Measurements from ENCODE around the gene PARL.

Gene PARL, protein sequence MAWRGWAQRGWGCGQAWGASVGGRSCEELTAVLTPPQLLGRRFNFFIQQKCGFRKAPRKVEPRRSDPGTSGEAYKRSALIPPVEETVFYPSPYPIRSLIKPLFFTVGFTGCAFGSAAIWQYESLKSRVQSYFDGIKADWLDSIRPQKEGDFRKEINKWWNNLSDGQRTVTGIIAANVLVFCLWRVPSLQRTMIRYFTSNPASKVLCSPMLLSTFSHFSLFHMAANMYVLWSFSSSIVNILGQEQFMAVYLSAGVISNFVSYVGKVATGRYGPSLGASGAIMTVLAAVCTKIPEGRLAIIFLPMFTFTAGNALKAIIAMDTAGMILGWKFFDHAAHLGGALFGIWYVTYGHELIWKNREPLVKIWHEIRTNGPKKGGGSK

DNA sequence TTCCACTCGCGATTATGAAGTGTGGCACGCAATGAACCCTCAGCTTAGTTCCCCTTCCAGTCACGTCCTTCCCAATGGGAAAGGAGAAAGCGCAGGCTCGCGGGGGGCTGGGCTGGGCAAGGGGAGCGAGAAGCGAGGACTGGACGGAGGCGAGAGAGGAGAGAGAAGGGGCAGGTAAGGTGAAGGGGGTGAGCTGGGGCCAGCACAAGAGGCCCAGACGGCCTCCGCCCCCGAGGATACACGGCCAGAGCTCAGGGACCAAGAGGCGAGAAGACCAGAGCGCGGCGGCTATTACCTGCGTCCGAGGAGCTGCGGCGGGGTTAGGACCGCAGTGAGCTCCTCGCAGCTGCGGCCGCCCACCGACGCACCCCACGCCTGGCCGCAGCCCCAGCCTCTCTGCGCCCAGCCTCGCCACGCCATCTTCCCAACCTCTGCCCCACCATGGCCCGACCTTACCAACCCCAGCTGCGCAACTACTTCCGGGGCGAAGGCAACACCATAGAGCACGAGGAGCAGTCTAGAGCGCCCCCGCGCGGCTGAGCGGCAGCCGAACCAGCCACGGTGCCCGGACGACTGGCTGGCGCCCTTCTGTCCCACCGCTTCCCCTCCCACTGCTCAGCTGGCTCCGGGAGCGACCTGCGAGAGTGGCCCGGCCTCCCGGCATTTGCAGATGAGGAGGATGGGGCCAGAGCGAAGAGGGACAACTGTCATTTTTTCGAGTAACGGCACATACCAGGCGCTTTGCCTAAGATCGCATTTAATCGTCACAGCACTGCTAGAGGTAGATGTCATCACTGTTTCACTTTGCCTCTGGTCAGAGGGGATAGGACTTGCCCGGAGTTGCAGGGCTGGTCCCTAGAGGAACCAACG, at the start of gene PARL:
Gene PARL (minus strand): TSS at position 454 of the 870 bp plus-strand sequence. CDS start 34 bp downstream, at position 420.
- peak; percentile 99 for DNase-seq

DNA sequence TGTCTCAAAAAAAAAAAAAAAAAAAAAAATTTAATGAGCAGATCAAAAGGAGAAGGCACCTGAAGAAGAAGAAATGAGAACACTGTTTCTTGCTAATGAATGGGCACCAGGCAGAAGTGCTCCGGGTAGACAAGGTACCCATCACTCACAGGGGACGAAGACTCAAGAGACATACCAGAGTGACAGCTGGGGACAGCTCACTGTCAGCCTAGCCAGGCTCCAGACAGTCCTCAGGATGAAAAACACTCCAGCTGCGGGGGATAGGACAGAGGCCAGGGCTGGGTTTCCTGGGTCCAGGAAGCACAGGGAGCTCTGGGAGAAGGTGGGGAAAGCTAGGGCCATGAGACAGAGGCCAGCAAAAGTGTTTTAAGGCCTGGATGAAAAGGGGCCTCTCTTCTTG, 48.5 kb upstream of the PARL start:
- DNase-seq = no peak

GRCh38 chr3:183931881-183932280, 47.2 kb upstream of the PARL start:
- DNase-seq = no peak

DNA sequence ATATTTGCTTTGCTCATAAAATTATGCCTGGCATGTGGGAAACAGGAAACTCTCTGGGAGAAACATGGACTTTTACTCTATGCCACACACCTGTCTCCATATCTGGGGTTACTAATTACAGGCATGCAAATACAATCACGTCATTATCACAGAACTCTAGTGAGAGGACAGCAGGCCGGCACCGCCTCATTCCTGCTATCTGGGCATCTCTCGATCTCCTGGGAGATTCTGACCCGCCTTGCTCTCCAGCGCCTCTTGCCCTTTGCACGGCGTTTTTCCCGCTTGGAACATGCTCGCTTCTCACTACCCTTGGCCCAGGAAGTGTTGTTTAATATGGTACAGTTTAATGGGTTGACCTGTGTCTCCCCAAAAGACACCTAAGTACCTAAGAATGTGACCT, 45.4 kb upstream of the PARL start:
- no peak for DNase-seq

- no peak for DNase-seq
Measured at GRCh38 chr3:183927059-183927458, 42.4 kb upstream of the PARL start.

DNA sequence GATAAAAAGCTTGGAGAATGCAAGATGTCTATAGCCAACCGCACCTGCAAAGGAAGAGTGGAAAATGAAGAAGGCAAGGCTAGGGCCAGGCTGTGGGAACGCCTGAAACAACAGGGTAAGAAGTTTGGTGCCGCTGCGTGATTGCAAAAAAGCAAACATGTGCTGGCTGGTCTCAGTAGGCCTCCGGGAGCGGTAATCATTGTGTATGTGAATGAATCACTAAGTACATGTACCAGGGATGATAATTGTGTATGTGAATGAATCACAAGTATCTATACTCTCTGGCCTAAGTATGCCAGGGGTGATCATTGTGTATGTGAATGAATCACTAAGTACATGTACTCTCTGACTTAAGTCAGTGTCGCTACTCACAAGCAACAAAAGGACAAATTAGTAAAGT, 40.3 kb upstream of the PARL start:
- no peak for DNase-seq

DNA sequence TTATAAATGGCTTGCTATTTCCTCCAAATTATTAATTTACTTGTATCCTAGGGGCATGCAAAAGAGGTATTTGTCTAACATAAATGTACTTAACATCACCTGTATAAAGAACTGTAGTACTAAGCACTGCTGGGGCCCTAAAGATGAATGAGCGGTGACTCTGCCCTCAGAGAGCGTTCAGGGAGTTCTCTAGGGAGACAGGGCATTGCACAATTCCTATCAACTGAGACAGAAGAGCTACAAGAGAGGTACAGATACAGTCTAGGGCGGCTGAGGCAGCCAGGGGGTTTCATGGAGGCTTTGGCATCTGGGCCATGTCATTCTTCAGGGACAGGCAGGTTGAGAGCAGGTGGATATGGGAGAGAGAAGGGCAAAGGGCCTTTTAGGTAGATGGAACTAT, 39.9 kb upstream of the PARL start:
- DNase-seq = no peak

GRCh38 chr3:183922421-183922820, 37.7 kb upstream of the PARL start:
- no peak for DNase-seq

DNA sequence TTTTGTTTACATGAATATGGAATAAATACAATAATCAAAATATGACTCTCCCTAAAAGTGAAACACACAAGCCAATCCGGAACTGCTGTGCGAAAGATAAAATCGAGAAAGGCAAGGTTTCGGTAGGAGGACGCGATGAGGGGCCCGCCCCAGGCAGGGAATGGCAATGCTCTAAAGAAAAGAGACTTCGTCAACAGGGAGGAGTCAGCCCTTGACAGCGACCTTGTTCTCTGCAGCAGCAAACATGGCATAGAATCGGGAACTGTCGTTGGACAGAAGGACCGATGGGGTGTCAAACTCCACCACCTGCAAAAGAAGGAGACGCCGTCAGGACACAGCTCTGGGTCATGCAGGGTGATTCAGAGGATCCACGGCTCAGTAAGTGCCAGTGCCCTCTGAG, 36.4 kb upstream of the PARL start:
- DNase-seq = no peak

GRCh38 chr3:183920416-183920815, 35.7 kb upstream of the PARL start:
- no peak for DNase-seq

- no peak for DNase-seq
Measured at GRCh38 chr3:183918178-183918577, 33.5 kb upstream of the PARL start.

DNA sequence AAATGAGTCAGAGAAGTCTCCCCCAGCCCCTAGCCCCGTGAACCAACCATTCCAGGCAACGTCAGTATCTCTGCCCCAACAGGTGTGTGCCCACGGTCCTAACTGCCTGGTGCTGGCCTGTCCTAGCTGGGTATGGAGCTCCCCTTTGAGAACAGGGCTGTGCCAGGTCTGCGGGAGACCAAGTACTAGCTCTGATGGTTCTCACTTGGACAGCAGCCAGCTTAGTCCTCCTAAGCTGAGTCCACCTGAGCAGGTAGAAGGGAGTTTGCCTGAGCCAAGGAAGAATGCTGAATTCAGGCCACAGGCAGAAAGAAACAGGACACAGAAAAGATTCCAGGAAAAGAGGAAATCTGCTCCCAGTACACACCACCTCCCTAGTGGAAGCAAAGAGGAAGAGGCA, 33.1 kb upstream of the PARL start:
- DNase-seq = no peak

- no peak for DNase-seq
Measured at GRCh38 chr3:183914856-183915255, 30.2 kb upstream of the PARL start.

GRCh38 chr3:183913580-183913920, 28.9 kb upstream of the PARL start:
- DNase-seq = no peak

DNA sequence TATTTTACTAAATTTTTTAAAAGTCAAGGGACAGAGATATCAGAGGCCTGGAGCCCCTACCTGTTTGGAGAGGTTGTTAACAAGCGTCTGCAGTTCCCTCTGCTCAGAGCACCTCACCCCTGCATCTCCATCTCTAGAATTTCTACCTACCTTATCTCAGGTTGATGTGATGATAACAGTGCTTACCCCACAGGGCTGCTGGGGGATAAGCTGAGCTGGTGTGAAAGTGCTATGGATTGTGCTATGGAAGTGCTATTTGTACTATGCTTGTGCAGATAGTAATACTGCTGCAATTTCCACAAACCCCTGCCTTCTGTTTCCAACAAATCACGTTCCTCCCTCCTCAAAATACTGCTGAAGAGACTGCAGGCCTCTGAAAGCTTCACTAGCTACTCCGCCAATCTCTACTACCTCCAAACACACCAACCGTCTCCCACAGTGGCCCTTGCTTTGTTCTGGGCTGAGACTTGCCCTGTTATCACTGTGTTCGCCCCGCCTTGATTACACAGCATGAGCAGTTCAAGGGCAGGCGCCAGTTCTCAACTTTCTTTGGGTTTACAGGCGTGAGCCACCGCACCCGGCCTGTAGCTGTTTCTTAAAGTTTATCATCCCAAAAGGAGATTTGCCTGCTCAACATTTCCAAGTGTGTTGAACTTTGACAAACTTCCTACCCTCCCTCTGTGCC, 28.4 kb upstream of the PARL start:
- no peak for DNase-seq

DNA sequence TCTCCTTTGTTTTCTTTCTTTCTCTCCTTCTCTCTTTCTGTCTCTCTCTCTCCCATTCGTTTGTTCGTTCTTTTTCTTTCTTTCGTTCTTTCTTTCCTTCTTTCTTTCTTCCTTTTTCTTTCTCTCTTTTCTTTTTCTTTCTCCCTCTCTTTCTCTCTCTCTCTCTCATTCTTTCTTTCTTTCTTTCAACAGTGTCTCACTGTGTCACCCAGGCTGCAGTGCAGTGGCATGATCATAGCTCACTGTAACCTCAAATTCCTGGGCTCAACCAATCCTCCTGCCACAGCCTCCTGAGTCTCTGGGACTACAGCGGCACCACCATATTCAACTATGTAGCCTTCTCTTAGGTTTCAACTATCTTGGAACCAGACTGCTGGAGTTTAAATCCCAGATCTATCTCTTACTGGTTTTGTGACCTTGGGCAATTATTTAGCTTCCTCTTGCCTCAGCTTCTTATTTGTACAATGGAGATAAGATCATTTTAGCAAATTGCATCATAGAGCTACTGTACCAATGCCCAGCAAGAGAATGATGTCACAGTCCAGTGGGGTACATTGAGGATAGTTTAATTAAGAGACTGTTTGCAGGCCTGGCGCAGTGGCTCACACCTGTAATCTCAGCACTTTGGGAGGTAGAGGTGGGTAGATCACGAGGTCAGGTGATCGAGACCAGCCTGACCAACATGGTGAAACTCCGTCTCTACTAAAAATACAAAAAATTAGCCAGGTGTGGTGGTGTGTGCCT, 27.3 kb upstream of the PARL start:
- no peak for DNase-seq

DNA sequence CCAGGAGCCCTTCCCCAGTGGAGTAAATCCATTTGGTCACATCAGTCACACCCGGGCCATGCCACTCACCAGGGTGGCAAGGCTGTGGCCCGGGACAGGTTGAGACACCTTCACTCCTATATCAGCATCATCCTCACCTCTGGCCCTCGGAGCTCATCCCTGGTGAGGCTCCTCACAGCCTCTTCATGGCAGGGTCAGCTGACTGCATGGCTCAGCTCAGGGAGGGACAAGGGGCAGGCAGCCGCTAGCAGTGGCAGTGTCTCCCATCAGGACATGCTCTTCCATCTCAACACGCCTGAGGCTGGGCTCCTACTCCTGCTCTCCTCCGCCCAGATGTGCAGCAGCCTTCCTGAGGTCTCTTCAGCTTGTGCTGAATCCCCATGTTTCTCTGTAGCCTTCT, 26.4 kb upstream of the PARL start:
- no peak for DNase-seq

GRCh38 chr3:183909030-183909600, 24.4 kb upstream of the PARL start:
- DNase-seq = no peak

GRCh38 chr3:183907911-183908331, 23.2 kb upstream of the PARL start:
- no peak for DNase-seq

DNA sequence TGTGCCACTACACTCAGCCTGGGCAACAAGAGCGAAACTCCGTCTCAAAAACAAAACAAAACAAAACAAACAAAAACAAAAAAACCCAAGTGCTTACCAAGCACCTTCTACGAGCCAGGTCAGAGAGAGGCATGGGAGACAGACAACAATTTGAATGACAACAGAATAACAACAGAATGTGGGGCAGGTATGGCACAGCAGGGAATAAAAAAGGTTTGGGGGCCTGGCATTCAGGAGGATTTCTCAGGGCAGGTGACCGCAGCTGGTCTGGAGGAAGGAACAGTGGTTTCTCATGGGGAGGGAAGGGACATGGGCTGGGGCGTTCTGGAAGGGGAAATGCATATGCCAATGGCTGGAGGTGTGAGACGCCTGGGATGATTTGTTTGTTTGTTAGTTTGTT, 22.5 kb upstream of the PARL start:
- DNase-seq = no peak

GRCh38 chr3:183906234-183906921, 21.7 kb upstream of the PARL start:
- no peak for DNase-seq

Data from activated CD8-positive, alpha-beta memory T cell treated with anti-CD3 and anti-CD28 coated beads for 24 hours (primary cell).